Activated T-cell treated with anti-CD3 and anti-CD28 coated beads for 24 hours (primary cell): ENCODE results near the gene AQP2.

Experiments
- DNase-seq: peaks from one replicate; pipeline ENCODE4 v3.0.0-alpha.2; 2020; ENCODE audit warnings: low read depth

The AQP2 gene

GRCh38 chr12:49920241-49920914 is 30.2 kb upstream of the AQP2 start:
- DNase-seq = no peak

GRCh38 chr12:49920915-49921286 is 29.6 kb upstream of the AQP2 start:
- no peak for DNase-seq

- DNase-seq = no peak
Observed at GRCh38 chr12:49921299-49921698, 29.2 kb upstream of the AQP2 start.

- no peak for DNase-seq
Observed at GRCh38 chr12:49921936-49922335, 28.6 kb upstream of the AQP2 start.

GRCh38 chr12:49922349-49923034 is 28.0 kb upstream of the AQP2 start:
- no peak for DNase-seq

- DNase-seq = no peak
Observed at GRCh38 chr12:49923035-49923644, 27.4 kb upstream of the AQP2 start.

- no peak for DNase-seq
Observed at GRCh38 chr12:49923880-49924556, 26.5 kb upstream of the AQP2 start.

- DNase-seq = no peak
Observed at GRCh38 chr12:49924628-49925246, 25.8 kb upstream of the AQP2 start.

- no peak for DNase-seq
Observed at GRCh38 chr12:49925433-49926204, 24.9 kb upstream of the AQP2 start.

- no peak for DNase-seq
Observed at GRCh38 chr12:49928471-49928870, 22.1 kb upstream of the AQP2 start.

GRCh38 chr12:49929581-49929980 is 21.0 kb upstream of the AQP2 start:
- no peak for DNase-seq

GRCh38 chr12:49930515-49931288 is 19.8 kb upstream of the AQP2 start:
- DNase-seq = no peak

GRCh38 chr12:49932023-49932422 is 18.5 kb upstream of the AQP2 start:
- DNase-seq = no peak

GRCh38 chr12:49932533-49933130 is 17.9 kb upstream of the AQP2 start:
- no peak for DNase-seq

- no peak for DNase-seq
Observed at GRCh38 chr12:49933796-49934195, 16.7 kb upstream of the AQP2 start.

- DNase-seq = no peak
Observed at GRCh38 chr12:49934505-49934904, 16.0 kb upstream of the AQP2 start.

GRCh38 chr12:49936925-49937324 is 13.6 kb upstream of the AQP2 start:
- DNase-seq = no peak

- DNase-seq = no peak
Observed at GRCh38 chr12:49937639-49938300, 12.8 kb upstream of the AQP2 start.

- DNase-seq = no peak
Observed at GRCh38 chr12:49939307-49939706, 11.2 kb upstream of the AQP2 start.

- no peak for DNase-seq
Observed at GRCh38 chr12:49939707-49940106, 10.8 kb upstream of the AQP2 start.
